Left ventricle myocardium inferior (tissue), 1 donor: ENCODE data around the gene HEATR5A. TPM values are rescaled to one million over a fixed set of nuclear protein-coding genes. Genes with fewer than 3 reads are reported as not detected.

Experiments
- DNase-seq: peaks from one replicate; pipeline ENCODE4 v3.0.0-alpha.2; 2020
- H3K27ac ChIP-seq: fragments of 200-600 bp; replicated peaks from 2 replicates; pipeline ENCODE4 v1.8.0; 2021
- H3K27me3 ChIP-seq: fragments of 200-600 bp; 2 replicates; pipeline ENCODE4 v1.8.0; 2021; ENCODE audit warnings: low read depth
- H3K36me3 ChIP-seq: fragments of 200-600 bp; 2 replicates; pipeline ENCODE4 v1.8.0; 2021
- H3K4me1 ChIP-seq: fragments of 200-600 bp; 2 replicates; pipeline ENCODE4 v1.8.0; 2021
- H3K4me3 ChIP-seq: fragments of 200-600 bp; 2 replicates; pipeline ENCODE4 v1.8.0; 2021; ENCODE audit warnings: mild to moderate bottlenecking, moderate library complexity
- H3K9me3 ChIP-seq: fragments of 200-600 bp; replicated peaks from 2 replicates; pipeline ENCODE4 v1.8.0; 2021
- intact Hi-C: fragments of 100-400 bp; cut with micrococcal nuclease; formaldehyde crosslinking; loops from one replicate; pipeline ENCODE4 v1.11.0; 2022
- total RNA-seq: library from RNA; stranded (reverse); fragmentation: NEBNext Ultra II Directional; extraction: Animal tissue kit (Norgen Biotek cat#: 25700); gene quantifications from one replicate; pipeline ENCODE4 v1.2.1, GENCODE V29; 2021
- TF ChIP-seq, protein P1 (sequence below): fragments of 200-600 bp; IDR thresholded peaks from 2 replicates; pipeline ENCODE4 v1.8.0; 2021; ENCODE audit warnings: antibody characterized with exemption, mild to moderate bottlenecking, borderline replicate concordance
- donor health status: DM: no; HTN: yes; CAD: no; lungs with severe emphysema.

The HEATR5A gene
- total RNA-seq, 1 donor from 2014 or later = 51.8 TPM

DNA sequence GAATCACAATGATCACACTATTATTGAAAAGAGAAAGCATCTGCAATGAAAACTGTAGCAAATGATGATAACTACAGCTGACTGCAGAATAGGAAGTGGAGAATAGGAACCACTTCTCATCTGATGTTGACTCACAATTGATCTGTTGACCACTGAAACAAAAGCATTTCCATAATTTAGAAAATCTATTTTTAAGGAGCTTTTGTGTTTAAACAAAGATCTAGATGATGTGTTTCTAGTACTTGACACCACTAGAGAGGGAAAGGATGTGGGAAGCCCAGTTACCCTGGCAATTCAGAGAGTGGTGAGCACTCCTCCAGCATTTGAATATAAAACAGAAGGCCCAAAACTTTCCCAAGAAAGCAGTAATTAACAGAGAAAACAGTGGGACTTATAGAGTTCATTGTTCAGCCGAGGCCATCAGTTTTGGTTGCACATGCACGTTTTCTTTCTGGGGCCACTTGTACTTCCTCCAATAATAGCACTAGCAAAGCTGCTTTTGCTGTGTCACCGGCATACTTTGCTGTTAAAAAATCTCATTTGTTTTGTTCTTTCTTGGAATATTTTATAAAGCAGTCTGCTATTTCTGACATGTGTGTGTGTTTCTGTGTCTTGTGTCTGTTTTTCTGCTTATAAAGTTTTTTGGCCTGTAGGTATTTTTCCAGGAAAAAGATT lies 136.6 kb downstream of the HEATR5A start:
- Histone ChIP-seq H3K4me3 (no peak overlapping the region), H3K4me1 (no peaks in the 10 kb centered on the region), H3K27me3 (no peaks in the 10 kb centered on the region), H3K36me3 (no peaks in the 10 kb centered on the region), H3K9me3 (peaks cover 5% of the 10 kb centered on the region), H3K27ac (no peak overlapping the region)
- TF ChIP-seq, protein P1, sequence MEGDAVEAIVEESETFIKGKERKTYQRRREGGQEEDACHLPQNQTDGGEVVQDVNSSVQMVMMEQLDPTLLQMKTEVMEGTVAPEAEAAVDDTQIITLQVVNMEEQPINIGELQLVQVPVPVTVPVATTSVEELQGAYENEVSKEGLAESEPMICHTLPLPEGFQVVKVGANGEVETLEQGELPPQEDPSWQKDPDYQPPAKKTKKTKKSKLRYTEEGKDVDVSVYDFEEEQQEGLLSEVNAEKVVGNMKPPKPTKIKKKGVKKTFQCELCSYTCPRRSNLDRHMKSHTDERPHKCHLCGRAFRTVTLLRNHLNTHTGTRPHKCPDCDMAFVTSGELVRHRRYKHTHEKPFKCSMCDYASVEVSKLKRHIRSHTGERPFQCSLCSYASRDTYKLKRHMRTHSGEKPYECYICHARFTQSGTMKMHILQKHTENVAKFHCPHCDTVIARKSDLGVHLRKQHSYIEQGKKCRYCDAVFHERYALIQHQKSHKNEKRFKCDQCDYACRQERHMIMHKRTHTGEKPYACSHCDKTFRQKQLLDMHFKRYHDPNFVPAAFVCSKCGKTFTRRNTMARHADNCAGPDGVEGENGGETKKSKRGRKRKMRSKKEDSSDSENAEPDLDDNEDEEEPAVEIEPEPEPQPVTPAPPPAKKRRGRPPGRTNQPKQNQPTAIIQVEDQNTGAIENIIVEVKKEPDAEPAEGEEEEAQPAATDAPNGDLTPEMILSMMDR = no peak
- no peak for DNase-seq
- intact Hi-C loops = no loop called here

DNA sequence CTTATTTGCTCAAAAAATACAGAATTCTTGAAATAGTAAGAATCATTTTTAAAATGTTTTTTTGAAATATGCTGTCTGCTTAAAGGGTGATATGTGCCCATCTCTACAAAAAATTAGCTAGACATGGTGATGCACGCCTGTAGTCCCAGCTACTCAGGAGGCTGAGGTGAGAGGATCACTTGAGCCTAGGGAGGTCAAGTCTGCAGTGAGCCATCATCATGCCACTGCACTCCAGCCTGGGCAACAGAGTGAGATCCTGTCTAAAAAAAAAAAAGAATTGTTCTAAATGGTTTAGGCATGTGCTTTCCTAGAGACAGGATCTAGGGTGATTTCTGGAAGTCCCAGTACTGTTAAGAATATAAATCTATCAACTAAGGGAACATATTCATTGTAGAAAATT lies 137.2 kb downstream of the HEATR5A start:
- Histone ChIP-seq H3K36me3 (no peaks in the 10 kb centered on the region), H3K27me3 (no peaks in the 10 kb centered on the region), H3K4me1 (no peaks in the 10 kb centered on the region), H3K27ac (no peak overlapping the region), H3K9me3 (peaks cover 10% of the 10 kb centered on the region), H3K4me3 (no peak overlapping the region)
- no peak for DNase-seq
- intact Hi-C loops = no loop called here
- TF ChIP-seq, protein P1 = no peak

DNA sequence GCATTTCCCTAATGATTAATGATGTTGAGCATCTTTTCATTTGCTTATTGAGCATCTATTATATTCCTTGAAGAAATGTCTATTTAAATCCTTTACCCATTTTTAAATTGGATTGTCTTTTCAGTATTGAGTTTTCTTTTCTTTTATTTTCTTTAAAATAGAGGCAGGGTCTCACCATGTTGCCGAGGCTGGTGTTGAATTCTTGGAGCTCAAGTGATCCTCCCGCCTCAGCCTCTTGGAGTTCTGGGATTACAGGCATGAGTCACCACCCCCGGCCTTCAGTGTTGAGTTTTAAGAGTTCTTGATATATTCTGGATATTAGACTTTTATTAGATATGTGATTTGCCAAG lies 139.5 kb downstream of the HEATR5A start:
- TF ChIP-seq, protein P1 = no peak
- intact Hi-C loops = no loop called here
- no peak for DNase-seq

DNA sequence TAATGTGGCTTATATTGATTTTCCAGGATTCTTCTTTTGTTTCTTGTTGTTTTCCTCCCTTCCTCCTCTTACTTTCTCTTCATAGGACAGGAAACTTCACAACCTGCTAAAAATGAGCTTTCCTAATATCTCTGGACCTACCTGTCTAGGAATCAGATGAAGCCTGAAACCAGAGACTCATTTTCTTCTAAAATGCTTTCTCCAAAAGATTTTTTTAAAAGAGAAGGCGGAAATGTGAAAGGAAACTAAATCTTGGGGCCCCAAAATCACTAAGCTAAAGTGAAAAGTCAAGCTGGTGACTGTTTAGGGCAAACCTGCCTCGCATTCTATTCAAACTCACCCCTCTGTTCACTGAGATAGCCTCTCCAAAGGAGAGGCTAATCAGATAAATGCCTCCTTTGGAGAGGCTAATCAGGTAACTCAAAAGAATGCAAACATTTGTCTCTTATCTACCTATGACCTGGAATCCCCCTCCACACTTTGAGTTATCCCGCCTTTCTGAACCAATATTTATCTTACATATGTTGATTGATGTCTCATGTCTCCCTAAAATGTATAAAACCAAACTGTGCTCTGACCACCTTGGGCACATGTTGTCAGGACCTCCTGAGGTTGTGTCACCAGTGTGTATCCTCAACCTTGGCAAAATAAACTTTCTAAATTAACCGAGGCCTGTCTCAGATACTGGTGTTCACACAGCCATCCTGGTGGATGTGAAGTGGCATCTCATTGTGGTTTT lies 140.0 kb downstream of the HEATR5A start:
- intact Hi-C loops = no loop called here
- no peak overlapping the region for H3K27ac ChIP-seq
- peaks cover 22% of the 10 kb centered on the region for H3K9me3 ChIP-seq
- H3K36me3 ChIP-seq = no peaks in the 10 kb centered on the region
- no peaks in the 10 kb centered on the region for H3K4me1 ChIP-seq
- no peak for DNase-seq
- no peaks in the 10 kb centered on the region for H3K27me3 ChIP-seq
- TF ChIP-seq, protein P1 = no peak
- no peak overlapping the region for H3K4me3 ChIP-seq

More for the DNA sequence above, 139.5 kb downstream of the HEATR5A start:
- no peaks in the 10 kb centered on the region for H3K27me3 ChIP-seq
- H3K4me1 ChIP-seq = no peaks in the 10 kb centered on the region
- peaks cover 17% of the 10 kb centered on the region for H3K9me3 ChIP-seq
- H3K4me3 ChIP-seq = no peak overlapping the region
- no peak overlapping the region for H3K27ac ChIP-seq
- H3K36me3 ChIP-seq = no peaks in the 10 kb centered on the region

DNA sequence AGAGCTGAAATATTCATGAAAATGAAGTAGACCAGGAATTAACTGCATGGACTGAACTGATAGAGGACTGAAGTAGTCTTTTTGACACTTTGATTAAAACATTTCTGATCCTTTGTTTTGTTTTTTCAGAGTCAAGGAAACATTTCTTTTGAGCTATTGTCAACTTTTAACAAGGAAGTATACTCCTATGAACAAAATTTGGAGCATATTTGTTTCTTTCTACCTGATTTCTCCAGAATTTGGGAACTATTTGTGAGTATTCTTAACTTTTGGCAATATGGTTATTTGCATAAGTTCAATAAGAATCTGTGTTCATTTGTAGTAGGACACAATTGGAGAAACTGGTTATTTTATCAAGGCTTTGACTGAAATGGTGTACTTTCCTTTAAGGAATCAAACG lies 141.5 kb downstream of the HEATR5A start:
- H3K36me3 ChIP-seq = no peaks in the 10 kb centered on the region

More for the DNA sequence above, 141.5 kb downstream of the HEATR5A start:
- H3K27me3 ChIP-seq = no peaks in the 10 kb centered on the region
- H3K4me3 ChIP-seq = no peak overlapping the region
- H3K9me3 ChIP-seq = peaks cover 23% of the 10 kb centered on the region
- intact Hi-C loops = no loop called here
- TF ChIP-seq, protein P1 = no peak
- H3K27ac ChIP-seq = no peak overlapping the region
- no peak for DNase-seq
- no peaks in the 10 kb centered on the region for H3K4me1 ChIP-seq
